Prostate gland (tissue), 2 donors: ENCODE data around the gene PIK3R3.

Experiments
- POLR2A ChIP-seq: fragments of 450-650 bp; IDR thresholded peaks from one replicate; pipeline ENCODE4 v1.6.1; 2016; ENCODE audit warnings: antibody characterized with exemption, mild to moderate bottlenecking
- POLR2AphosphoS5 ChIP-seq: sonication (generic); formaldehyde crosslinking; IDR thresholded peaks from one replicate; pipeline ENCODE4 v1.6.1; 2017; ENCODE audit warnings: antibody characterized with exemption
- TF ChIP-seq, protein P1 (sequence below), 4 experiments: fragments of 200-600 bp in 2 of 4; fragments of 450-650 bp in 2 of 4; sonication (generic) in 2 of 4; IDR thresholded peaks; 1 replicate in 3 of 4; 2 replicates in 1 of 4; pipeline ENCODE4 v1.5.1; 2016 to 2019; ENCODE audit warnings: antibody characterized with exemption in 4 of 4, mild to moderate bottlenecking in 2 of 4, moderate library complexity in 2 of 4

DNA sequence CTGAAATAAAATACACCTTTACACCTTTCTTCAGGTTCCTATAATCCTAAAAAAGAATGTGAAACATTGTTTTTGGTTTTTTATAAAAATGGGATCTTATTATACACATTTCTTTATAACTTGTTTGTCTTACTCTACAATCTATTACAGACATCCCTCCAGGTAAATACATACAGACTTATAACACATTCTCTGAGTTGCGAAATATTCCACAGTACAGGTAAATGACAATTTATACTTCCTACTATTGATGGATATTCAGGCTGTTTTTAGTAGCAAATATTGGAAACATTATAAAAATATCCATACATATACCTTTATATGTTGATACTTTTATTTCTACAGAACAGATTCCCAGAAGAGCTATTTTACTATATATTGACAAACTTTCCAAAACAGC is 20.3 kb downstream of the PIK3R3 start:
- TF ChIP-seq, protein P1, sequence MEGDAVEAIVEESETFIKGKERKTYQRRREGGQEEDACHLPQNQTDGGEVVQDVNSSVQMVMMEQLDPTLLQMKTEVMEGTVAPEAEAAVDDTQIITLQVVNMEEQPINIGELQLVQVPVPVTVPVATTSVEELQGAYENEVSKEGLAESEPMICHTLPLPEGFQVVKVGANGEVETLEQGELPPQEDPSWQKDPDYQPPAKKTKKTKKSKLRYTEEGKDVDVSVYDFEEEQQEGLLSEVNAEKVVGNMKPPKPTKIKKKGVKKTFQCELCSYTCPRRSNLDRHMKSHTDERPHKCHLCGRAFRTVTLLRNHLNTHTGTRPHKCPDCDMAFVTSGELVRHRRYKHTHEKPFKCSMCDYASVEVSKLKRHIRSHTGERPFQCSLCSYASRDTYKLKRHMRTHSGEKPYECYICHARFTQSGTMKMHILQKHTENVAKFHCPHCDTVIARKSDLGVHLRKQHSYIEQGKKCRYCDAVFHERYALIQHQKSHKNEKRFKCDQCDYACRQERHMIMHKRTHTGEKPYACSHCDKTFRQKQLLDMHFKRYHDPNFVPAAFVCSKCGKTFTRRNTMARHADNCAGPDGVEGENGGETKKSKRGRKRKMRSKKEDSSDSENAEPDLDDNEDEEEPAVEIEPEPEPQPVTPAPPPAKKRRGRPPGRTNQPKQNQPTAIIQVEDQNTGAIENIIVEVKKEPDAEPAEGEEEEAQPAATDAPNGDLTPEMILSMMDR (IDR thresholded peaks at IDR 0.05): no peak
- TF ChIP-seq POLR2AphosphoS5 (no peak), POLR2A (no peak)
